GM12865 (cell line): ENCODE measurements around the gene TGM4.

Source experiments
- DNase-seq: peaks from one replicate; pipeline ENCODE4 v3.0.0; 2010; ENCODE audit warnings: low read depth
- H3K4me3 ChIP-seq: 2 replicates; pipeline ENCODE4 v1.5.1; 2011; ENCODE audit warnings: mild to moderate bottlenecking, low read depth, low read length, control low read depth
- TF ChIP-seq, protein P1 (sequence below): IDR thresholded peaks from 2 replicates; pipeline ENCODE4 v1.5.1; 2011; ENCODE audit warnings: low read length, control low read depth, low read depth, inconsistent platforms; ENCODE audit not compliant: insufficient read depth; ENCODE audit errors: missing control alignments

The TGM4 gene

GRCh38 chr3:44903314-44903713, 28.9 kb downstream of the TGM4 start:
- no peak for DNase-seq
- TF ChIP-seq, protein P1, sequence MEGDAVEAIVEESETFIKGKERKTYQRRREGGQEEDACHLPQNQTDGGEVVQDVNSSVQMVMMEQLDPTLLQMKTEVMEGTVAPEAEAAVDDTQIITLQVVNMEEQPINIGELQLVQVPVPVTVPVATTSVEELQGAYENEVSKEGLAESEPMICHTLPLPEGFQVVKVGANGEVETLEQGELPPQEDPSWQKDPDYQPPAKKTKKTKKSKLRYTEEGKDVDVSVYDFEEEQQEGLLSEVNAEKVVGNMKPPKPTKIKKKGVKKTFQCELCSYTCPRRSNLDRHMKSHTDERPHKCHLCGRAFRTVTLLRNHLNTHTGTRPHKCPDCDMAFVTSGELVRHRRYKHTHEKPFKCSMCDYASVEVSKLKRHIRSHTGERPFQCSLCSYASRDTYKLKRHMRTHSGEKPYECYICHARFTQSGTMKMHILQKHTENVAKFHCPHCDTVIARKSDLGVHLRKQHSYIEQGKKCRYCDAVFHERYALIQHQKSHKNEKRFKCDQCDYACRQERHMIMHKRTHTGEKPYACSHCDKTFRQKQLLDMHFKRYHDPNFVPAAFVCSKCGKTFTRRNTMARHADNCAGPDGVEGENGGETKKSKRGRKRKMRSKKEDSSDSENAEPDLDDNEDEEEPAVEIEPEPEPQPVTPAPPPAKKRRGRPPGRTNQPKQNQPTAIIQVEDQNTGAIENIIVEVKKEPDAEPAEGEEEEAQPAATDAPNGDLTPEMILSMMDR, result no peak
- no peak overlapping the region for H3K4me3 ChIP-seq

- TF ChIP-seq, protein P1, result no peak
- no peak overlapping the region for H3K4me3 ChIP-seq
- DNase-seq, result no peak
Measured at GRCh38 chr3:44903751-44904150, 29.3 kb downstream of the TGM4 start.

DNA sequence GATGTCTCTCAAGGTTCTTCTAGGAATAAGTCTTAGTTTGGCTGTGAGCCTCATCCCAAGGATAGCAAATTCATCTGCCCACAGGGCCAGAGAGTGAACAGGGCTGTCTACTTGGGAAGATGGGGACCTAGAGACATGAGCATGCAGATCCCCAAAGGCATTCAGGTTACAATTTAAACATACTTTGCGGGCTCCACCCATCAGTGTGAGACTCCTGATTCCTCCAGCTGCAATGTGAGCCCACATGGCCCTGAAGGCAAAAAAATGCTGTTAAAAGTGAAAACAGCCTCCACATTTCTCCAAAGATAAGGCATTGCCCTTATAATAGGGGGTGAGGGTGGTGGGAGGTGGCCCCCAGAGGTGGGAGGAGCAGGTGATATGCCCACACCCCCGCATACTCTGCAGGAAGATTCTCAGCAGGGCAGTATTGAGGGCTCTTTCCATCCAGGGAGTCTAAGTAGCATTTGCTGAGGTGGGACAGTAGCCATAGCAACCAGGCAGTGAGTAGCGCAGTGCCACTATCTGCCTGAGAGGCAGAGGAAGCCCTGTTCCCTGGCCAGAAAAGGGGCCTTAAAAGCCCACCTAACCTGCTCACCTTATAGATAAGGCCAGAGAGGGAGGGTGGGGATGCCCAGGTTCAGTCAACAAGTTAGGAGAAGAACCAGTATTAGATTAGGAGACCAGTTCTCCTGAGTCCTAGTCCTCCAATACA, 31.2 kb downstream of the TGM4 start:
- DNase-seq, result no peak
- TF ChIP-seq, protein P1, result no peak
- H3K4me3 ChIP-seq, result no peak overlapping the region

DNA sequence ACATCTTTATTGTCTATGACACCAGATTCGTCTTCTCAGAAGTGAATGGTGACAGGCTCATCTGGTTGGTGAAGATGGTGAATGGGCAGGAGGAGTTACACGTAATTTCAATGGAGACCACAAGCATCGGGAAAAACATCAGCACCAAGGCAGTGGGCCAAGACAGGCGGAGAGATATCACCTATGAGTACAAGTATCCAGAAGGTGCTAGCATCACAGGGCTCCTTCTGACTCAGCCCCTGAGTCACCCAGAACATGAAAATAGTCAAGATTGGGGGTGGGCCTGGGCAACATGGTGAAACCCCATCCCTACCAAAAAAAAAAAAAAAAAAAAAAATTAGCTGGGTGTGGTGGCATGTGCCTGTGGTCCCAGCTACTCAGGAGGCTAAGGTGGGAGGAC, 32.6 kb downstream of the TGM4 start:
- TF ChIP-seq, protein P1, result no peak
- H3K4me3 ChIP-seq, result no peak overlapping the region
- DNase-seq, result no peak

DNA sequence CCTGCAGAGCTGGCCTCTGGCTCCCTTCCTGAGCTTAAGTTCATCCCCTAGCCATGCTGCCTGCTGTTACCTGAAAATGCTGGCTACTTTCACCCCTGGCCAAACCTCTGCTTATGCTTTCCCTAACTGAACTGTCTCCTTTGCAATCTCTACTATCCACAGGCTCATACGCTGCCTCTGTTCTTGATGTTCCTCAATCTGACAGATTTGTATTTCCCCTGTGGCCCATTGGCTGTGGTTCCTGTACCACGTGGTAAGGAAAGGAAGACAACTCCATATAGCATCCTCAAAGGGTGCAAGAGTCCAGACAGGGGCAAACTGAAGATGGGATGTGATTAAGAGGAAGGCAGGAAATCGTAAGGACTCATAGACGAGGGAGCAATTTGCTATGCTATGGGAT, 33.2 kb downstream of the TGM4 start:
- TF ChIP-seq, protein P1, result no peak
- H3K4me3 ChIP-seq, result no peak overlapping the region
- DNase-seq, result no peak

GRCh38 chr3:44909063-44909462, 34.7 kb downstream of the TGM4 start:
- DNase-seq, result no peak
- H3K4me3 ChIP-seq, result no peak overlapping the region
- TF ChIP-seq, protein P1, result no peak

DNA sequence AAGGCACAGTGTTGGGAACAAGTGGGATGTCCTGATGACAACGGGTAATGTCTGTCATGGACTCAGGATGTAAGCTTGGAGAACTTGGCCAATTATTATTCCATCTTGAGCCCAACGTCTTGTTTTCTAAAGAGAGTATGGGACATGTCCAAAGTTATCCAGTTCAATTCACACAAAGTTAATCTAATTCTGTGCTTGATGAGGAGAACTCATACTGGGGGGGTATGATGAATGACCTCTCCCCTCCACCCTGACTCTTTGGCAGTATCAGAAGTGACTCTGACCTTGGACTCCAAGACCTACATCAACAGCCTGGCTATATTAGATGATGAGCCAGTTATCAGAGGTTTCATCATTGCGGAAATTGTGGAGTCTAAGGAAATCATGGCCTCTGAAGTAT, 36.3 kb downstream of the TGM4 start:
- TF ChIP-seq, protein P1, result no peak
- no peak for DNase-seq
- no peak overlapping the region for H3K4me3 ChIP-seq
